Measurements from ENCODE around the gene NXPH4.

Gene NXPH4

GRCh38 chr12:57229046-57229633 lies 12.5 kb downstream of the NXPH4 start:
- peak overlapping the region; percentile 78 for H3K4me3 ChIP-seq (ENCODE audit: severe bottlenecking)
- no peaks in the 10 kb centered on the region for H3K4me1 ChIP-seq (ENCODE audit: insufficient read depth, poor library complexity, severe bottlenecking)
- H3K9me3 ChIP-seq (ENCODE audit: severe bottlenecking), result no peaks in the 10 kb centered on the region
- H3K27me3 ChIP-seq (ENCODE audit: insufficient read depth, poor library complexity, severe bottlenecking), result no peaks in the 10 kb centered on the region
- peaks cover 41% of the 10 kb centered on the region for H3K36me3 ChIP-seq (ENCODE audit: low read depth)
- H3K27ac ChIP-seq (ENCODE audit: poor library complexity, severe bottlenecking), result peak overlapping the region; percentile 52
- DNase-seq (ENCODE audit: low spot score), result no peak
- TF ChIP-seq CTCF (IDR thresholded peaks at IDR 0.05; ENCODE audit: poor library complexity, severe bottlenecking), result no peak
- no peak for ATAC-seq (ENCODE audit: low read depth)

GRCh38 chr12:57229634-57230380 lies 13.2 kb downstream of the NXPH4 start, which contains the start of gene SHMT2:
Gene SHMT2 (plus strand): TSS chr12:57229711. CDS start chr12:57229779, 68 bp downstream.
- H3K27me3 ChIP-seq (ENCODE audit: insufficient read depth, poor library complexity, severe bottlenecking), result no peaks in the 10 kb centered on the region
- peak within 1 kb of the TSS; percentile 78 for H3K4me3 ChIP-seq (ENCODE audit: severe bottlenecking)
- TF ChIP-seq CTCF (IDR thresholded peaks at IDR 0.05; ENCODE audit: poor library complexity, severe bottlenecking), result no peak
- no peaks in the 10 kb centered on the region for H3K9me3 ChIP-seq (ENCODE audit: severe bottlenecking)
- no peaks in the 10 kb centered on the region for H3K4me1 ChIP-seq (ENCODE audit: insufficient read depth, poor library complexity, severe bottlenecking)
- peak; percentile 95 for DNase-seq (ENCODE audit: low spot score)
- ATAC-seq (ENCODE audit: low read depth), result peak; percentile 73
- H3K27ac ChIP-seq (ENCODE audit: poor library complexity, severe bottlenecking), result peak within 1 kb of the TSS; percentile 52
- H3K36me3 ChIP-seq (ENCODE audit: low read depth), result peaks cover 48% of the 10 kb centered on the region

DNA sequence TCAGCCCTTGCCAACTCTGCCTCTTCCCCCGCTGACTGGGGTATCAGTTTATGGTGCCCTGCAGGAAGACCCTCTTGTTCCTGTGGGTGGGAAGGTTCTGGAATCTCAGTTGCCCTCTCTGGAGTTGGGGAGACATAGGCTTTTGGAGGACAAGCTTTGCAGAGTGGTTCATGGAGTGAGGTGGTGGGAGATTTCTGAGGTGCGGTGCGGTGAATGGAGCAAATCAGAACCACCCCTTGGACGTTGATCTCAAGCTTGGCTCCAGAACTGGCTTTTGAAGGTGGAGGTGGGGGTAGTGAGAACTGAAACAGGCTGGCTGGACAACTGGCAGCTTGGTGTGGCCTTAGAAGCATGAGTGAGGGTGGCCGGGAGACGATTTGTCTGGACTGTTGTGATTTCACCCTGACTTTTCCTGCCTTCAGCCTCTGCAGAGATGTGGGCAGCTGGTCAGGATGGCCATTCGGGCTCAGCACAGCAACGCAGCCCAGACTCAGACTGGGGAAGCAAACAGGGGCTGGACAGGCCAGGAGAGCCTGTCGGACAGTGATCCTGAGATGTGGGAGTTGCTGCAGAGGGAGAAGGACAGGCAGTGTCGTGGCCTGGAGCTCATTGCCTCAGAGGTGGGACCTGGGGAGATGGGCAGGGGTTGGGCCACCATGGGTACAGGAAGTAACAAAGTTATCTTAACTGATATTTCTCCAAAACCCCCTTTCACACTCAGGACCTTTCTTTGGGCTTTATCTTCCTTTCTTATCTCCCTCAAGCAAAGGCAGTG lies 14.0 kb downstream of the NXPH4 start:
- H3K27ac ChIP-seq (ENCODE audit: poor library complexity, severe bottlenecking), result peak overlapping the region; percentile 52
- peak; percentile 42 for DNase-seq (ENCODE audit: low spot score)
- H3K4me1 ChIP-seq (ENCODE audit: insufficient read depth, poor library complexity, severe bottlenecking), result no peaks in the 10 kb centered on the region
- no peaks in the 10 kb centered on the region for H3K27me3 ChIP-seq (ENCODE audit: insufficient read depth, poor library complexity, severe bottlenecking)
- H3K9me3 ChIP-seq (ENCODE audit: severe bottlenecking), result no peaks in the 10 kb centered on the region
- ATAC-seq (ENCODE audit: low read depth), result no peak
- H3K36me3 ChIP-seq (ENCODE audit: low read depth), result peaks cover 50% of the 10 kb centered on the region
- peak overlapping the region; percentile 78 for H3K4me3 ChIP-seq (ENCODE audit: severe bottlenecking)
- TF ChIP-seq CTCF (IDR thresholded peaks at IDR 0.05; ENCODE audit: poor library complexity, severe bottlenecking), result no peak

GRCh38 chr12:57231276-57232021 lies 14.9 kb downstream of the NXPH4 start:
- Histone ChIP-seq H3K4me3 (ENCODE audit: severe bottlenecking) (peak overlapping the region; percentile 78), H3K9me3 (ENCODE audit: severe bottlenecking) (no peaks in the 10 kb centered on the region), H3K36me3 (ENCODE audit: low read depth) (peaks cover 50% of the 10 kb centered on the region), H3K4me1 (ENCODE audit: insufficient read depth, poor library complexity, severe bottlenecking) (no peaks in the 10 kb centered on the region), H3K27ac (ENCODE audit: poor library complexity, severe bottlenecking) (peak overlapping the region; percentile 52), H3K27me3 (ENCODE audit: insufficient read depth, poor library complexity, severe bottlenecking) (no peaks in the 10 kb centered on the region)
- DNase-seq (ENCODE audit: low spot score) (peak; percentile 34), ATAC-seq (ENCODE audit: low read depth) (no peak)
- TF ChIP-seq CTCF (IDR thresholded peaks at IDR 0.05; ENCODE audit: poor library complexity, severe bottlenecking), result no peak

All from RWPE2 (cell line).